ENCODE measurements around the gene PFN3.

GRCh38 chr5:177421062-177421798 lies 20.8 kb upstream of the PFN3 start:
- TF ChIP-seq CTCF (IDR thresholded peaks at IDR 0.05) (no peak), POLR2AphosphoS5 (IDR thresholded peaks at IDR 0.05) (no peak)

All from stomach (tissue), 4 donors.